Measurements from ENCODE around the gene IKBIP. TPM values are rescaled to one million over a fixed set of nuclear protein-coding genes. Genes with fewer than 3 reads are reported as not detected.
"Not testable (repeated sequence)": the region's sequence is repeated elsewhere in the genome, so short reads cannot be mapped to it uniquely, and the experiment has no call there.

Gene IKBIP
- total RNA-seq, 1 donor from 2014 or later = 66.4 TPM

DNA sequence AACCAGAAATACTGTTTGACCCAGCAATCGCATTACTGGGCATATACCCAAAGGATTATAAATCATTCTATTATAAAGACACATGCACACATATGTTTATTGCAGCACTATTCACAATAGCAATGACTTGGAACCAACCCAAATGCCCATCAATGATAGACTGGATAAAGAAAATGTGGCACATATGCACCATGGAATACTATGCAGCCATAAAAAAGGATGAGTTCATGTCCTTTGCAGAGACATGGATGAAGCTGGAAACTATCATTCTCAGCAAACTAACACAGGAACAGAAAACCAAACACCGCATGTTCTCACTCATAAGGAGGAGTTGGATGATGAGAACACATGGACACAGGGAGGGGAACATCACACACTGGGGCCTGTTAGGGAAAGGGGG is 67.8 kb downstream of the IKBIP start:
- DNase-seq (ENCODE audit: low spot score) = not testable (repeated sequence)

DNA sequence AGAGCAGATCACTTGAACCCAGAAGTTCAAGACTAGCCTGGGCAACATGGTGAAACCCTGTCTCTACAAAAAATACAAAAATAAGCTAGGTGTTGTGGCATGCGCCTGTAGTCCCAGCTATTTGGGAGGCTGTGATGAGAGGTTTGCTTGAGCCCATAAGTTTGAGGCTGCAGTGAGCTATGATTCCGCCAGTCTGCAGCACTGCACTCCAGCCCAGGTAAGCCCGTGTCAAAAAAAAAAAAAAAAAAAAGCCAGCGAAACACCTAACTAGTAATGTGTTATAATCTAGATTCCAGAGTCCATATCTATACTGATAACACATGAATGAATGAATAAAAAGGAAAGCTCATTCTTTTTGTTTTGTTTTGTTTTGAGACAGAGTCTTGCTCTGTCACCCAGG is 69.6 kb downstream of the IKBIP start:
- no peak for DNase-seq (ENCODE audit: low spot score)

Other genes starting within 250 kb of the IKBIP start
- gene TMPO, start 129.2 kb downstream of the IKBIP start, total RNA-seq (ENCODE audit: insufficient read depth, low replicate concordance) = 155 TPM
- 310 TPM for gene SLC25A3, start 51.1 kb downstream of the IKBIP start, total RNA-seq (ENCODE audit: insufficient read depth, low replicate concordance)
- gene APAF1, start 502 bp upstream of the IKBIP start, total RNA-seq (ENCODE audit: insufficient read depth, low replicate concordance) = 41.2 TPM

Measured in umbilical cord (tissue), 2 donors.